Panc1 (cell line): ENCODE measurements around the gene FUBP1.

ENCODE experiments used
- POLR2AphosphoS5 ChIP-seq: IDR thresholded peaks from 2 replicates; pipeline ENCODE4 v1.6.1; 2012; ENCODE audit warnings: mild to moderate bottlenecking, low read depth, low read length, moderate library complexity
- SIN3A ChIP-seq: IDR thresholded peaks from 2 replicates; pipeline ENCODE4 v1.6.1; 2012; ENCODE audit warnings: low read depth, mild to moderate bottlenecking, low read length, moderate library complexity, borderline replicate concordance; ENCODE audit not compliant: insufficient read depth
- TCF7L2 ChIP-seq: IDR thresholded peaks from 2 replicates; pipeline ENCODE4 v1.6.1; 2011; ENCODE audit warnings: mild to moderate bottlenecking, low read depth, low read length, inconsistent platforms
- TF ChIP-seq, protein P1 (sequence below): fragments of 450-650 bp; IDR thresholded peaks from 2 replicates; pipeline ENCODE4 v1.5.1; 2017; ENCODE audit warnings: mild to moderate bottlenecking

DNA sequence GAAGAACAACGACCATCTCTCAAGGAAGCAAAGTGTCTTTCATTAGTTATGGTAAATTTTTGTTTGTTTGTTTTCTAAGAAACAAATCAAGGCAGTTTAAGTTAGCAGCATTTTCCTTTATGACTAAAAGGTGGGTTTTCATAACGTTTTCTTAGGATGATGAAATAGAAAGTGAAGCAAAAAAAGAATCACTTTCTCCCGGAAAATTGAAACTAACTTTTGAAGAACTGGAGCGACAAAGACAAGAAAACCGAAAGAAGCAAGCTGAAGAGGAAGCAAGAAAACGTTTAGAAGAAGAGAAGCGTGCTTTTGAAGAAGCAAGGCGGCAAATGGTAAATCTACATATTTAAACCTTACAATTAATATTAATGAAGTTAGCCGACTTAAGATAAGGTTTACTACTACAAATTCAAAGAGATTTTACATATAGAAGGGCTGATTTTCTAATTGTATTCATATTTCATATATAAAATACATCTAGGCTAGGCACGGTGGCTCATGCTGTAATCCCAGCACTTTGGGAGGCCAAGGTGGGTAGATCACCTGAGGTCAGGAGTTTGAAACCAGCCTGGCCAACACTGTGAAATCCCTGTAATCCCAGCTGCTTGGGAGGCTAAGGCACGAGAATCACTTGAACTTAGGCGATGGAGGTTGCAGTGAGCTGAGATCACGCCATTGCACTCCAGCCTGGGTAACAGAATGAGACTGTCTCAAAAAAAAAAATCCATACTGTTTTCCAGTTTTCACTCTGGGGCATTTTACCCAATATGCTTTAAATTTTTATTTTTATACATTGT, 52.1 kb downstream of the FUBP1 start:
- TF ChIP-seq, protein P1, sequence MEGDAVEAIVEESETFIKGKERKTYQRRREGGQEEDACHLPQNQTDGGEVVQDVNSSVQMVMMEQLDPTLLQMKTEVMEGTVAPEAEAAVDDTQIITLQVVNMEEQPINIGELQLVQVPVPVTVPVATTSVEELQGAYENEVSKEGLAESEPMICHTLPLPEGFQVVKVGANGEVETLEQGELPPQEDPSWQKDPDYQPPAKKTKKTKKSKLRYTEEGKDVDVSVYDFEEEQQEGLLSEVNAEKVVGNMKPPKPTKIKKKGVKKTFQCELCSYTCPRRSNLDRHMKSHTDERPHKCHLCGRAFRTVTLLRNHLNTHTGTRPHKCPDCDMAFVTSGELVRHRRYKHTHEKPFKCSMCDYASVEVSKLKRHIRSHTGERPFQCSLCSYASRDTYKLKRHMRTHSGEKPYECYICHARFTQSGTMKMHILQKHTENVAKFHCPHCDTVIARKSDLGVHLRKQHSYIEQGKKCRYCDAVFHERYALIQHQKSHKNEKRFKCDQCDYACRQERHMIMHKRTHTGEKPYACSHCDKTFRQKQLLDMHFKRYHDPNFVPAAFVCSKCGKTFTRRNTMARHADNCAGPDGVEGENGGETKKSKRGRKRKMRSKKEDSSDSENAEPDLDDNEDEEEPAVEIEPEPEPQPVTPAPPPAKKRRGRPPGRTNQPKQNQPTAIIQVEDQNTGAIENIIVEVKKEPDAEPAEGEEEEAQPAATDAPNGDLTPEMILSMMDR: no peak
- TF ChIP-seq TCF7L2 (no peak), POLR2AphosphoS5 (no peak), SIN3A (no peak)
